Transverse colon (tissue), 4 donors: ENCODE measurements around the gene LNX1.

ENCODE experiments used
- EP300 ChIP-seq: sonication (generic); formaldehyde crosslinking; IDR thresholded peaks from one replicate; pipeline ENCODE4 v1.6.1; 2017; ENCODE audit warnings: antibody characterized with exemption, low read depth
- POLR2A ChIP-seq: fragments of 450-650 bp; IDR thresholded peaks from one replicate; pipeline ENCODE4 v1.6.1; 2016; ENCODE audit warnings: antibody characterized with exemption, mild to moderate bottlenecking, moderate library complexity
- POLR2AphosphoS5 ChIP-seq, 3 donors: sonication (generic); formaldehyde crosslinking; IDR thresholded peaks; one replicate each; pipeline ENCODE4 v1.6.1; 2016; ENCODE audit warnings: antibody characterized with exemption in 3 of 3
- TF ChIP-seq, protein P1 (sequence below), 5 experiments: fragments of 200-600 bp in 3 of 5; fragments of 450-650 bp in 2 of 5; sonication (generic) in 3 of 5; IDR thresholded peaks; 1 replicate in 2 of 5; 2 replicates in 3 of 5; pipeline ENCODE4 v1.5.1; 2016 to 2017; ENCODE audit warnings: antibody characterized with exemption in 5 of 5, inconsistent platforms in 3 of 5, mild to moderate bottlenecking in 2 of 5, moderate library complexity in 1 of 5

GRCh38 chr4:53602390-53602789 is 11.1 kb upstream of the LNX1 start:
- TF ChIP-seq, protein P1, sequence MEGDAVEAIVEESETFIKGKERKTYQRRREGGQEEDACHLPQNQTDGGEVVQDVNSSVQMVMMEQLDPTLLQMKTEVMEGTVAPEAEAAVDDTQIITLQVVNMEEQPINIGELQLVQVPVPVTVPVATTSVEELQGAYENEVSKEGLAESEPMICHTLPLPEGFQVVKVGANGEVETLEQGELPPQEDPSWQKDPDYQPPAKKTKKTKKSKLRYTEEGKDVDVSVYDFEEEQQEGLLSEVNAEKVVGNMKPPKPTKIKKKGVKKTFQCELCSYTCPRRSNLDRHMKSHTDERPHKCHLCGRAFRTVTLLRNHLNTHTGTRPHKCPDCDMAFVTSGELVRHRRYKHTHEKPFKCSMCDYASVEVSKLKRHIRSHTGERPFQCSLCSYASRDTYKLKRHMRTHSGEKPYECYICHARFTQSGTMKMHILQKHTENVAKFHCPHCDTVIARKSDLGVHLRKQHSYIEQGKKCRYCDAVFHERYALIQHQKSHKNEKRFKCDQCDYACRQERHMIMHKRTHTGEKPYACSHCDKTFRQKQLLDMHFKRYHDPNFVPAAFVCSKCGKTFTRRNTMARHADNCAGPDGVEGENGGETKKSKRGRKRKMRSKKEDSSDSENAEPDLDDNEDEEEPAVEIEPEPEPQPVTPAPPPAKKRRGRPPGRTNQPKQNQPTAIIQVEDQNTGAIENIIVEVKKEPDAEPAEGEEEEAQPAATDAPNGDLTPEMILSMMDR (IDR thresholded peaks at IDR 0.05): no peak
- TF ChIP-seq EP300 (no peak), POLR2A (no peak), POLR2AphosphoS5 (IDR thresholded peaks at IDR 0.05) (no peak)
